Fibroblast of lung (primary cell): ENCODE measurements around the gene CA9. TPM values are rescaled to one million over a fixed set of nuclear protein-coding genes. Genes with fewer than 3 reads are reported as not detected.

Experiments used
- DNase-seq, 2 donors: peaks; one replicate each; pipeline versions ENCODE4 v3.0.0 to v3.0.0-alpha.2; 2010; ENCODE audit warnings: low read depth in 2 of 2
- H2AFZ ChIP-seq: 2 replicates; pipeline ENCODE4 v1.5.1; 2012; ENCODE audit warnings: low read length, control low read depth, inconsistent platforms
- H3K27ac ChIP-seq: 2 replicates; pipeline ENCODE4 v1.5.1; 2011; ENCODE audit warnings: low read length, control low read depth; ENCODE audit not compliant: insufficient read depth
- H3K27me3 ChIP-seq: 2 replicates; pipeline ENCODE4 v1.5.1; 2011; ENCODE audit warnings: mild to moderate bottlenecking, low read length; ENCODE audit not compliant: control insufficient read depth, insufficient read depth
- H3K36me3 ChIP-seq: 2 replicates; pipeline ENCODE4 v1.5.1; 2011; ENCODE audit warnings: low read length; ENCODE audit not compliant: control insufficient read depth, insufficient read depth
- H3K4me1 ChIP-seq: 2 replicates; pipeline ENCODE4 v1.5.1; 2011; ENCODE audit warnings: low read length; ENCODE audit not compliant: control insufficient read depth, insufficient read depth; ENCODE audit errors: extremely low read depth
- H3K4me2 ChIP-seq: 2 replicates; pipeline ENCODE4 v1.5.1; 2011; ENCODE audit warnings: low read length, control low read depth; ENCODE audit not compliant: insufficient read depth; ENCODE audit errors: extremely low read depth
- H3K4me3 ChIP-seq, 4 experiments: fragments of 200-600 bp in 1 of 4; sonication (generic) in 1 of 4; replicated peaks in 1 of 4; 2 replicates each; pipeline ENCODE4 v1.5.1; 2011 to 2016; ENCODE audit warnings: low read length in 4 of 4, low read depth in 3 of 4, mild to moderate bottlenecking in 3 of 4, control low read depth in 2 of 4, inconsistent platforms in 1 of 4, mixed read lengths in 1 of 4; ENCODE audit not compliant: insufficient read depth in 1 of 4; ENCODE audit errors: control extremely low read depth in 1 of 4
- H3K79me2 ChIP-seq: 2 replicates; pipeline ENCODE4 v1.5.1; 2012; ENCODE audit warnings: mild to moderate bottlenecking, low read length, inconsistent platforms; ENCODE audit not compliant: control insufficient read depth, insufficient read depth
- H3K9ac ChIP-seq: 2 replicates; pipeline ENCODE4 v1.5.1; 2011; ENCODE audit warnings: mild to moderate bottlenecking, low read length, control low read depth; ENCODE audit not compliant: insufficient read depth
- H3K9me3 ChIP-seq: 2 replicates; pipeline ENCODE4 v1.5.1; 2012; ENCODE audit warnings: low read depth, low read length; ENCODE audit not compliant: control insufficient read depth, insufficient read depth
- H4K20me1 ChIP-seq: 2 replicates; pipeline ENCODE4 v1.5.1; 2011; ENCODE audit warnings: low read length; ENCODE audit not compliant: control insufficient read depth, insufficient read depth; ENCODE audit errors: extremely low read depth
- CTCF ChIP-seq, 2 donors: IDR thresholded peaks in 1 of 2; conservative IDR thresholded peaks in 1 of 2; 1 replicate in 1 of 2; 2 replicates in 1 of 2; pipeline ENCODE4 v1.5.1; 2011 to 2012; ENCODE audit warnings: low read length in 2 of 2, control low read depth in 1 of 2, inconsistent platforms in 1 of 2, low read depth in 1 of 2, mild to moderate bottlenecking in 1 of 2
- EZH2 ChIP-seq: IDR thresholded peaks from 2 replicates; pipeline ENCODE4 v1.5.1; 2012; ENCODE audit warnings: low read length, control low read depth, mild to moderate bottlenecking; ENCODE audit errors: missing control alignments
- polyA plus RNA-seq, 2 donors: library from polyadenylated mRNA; depleted of rRNA in 1 of 2; stranded (reverse) in 1 of 2; unstranded in 1 of 2; fragments of >200 nt; gene quantifications; 2 replicates each; pipeline ENCODE4 v1.2.1, GENCODE V29; 2011 to 2012; ENCODE audit warnings: missing spikeins in 1 of 2
- total RNA-seq: library from RNA; depleted of rRNA; stranded (reverse); fragments of >200 nt; gene quantifications from 2 replicates; pipeline ENCODE4 v1.2.1, GENCODE V29; 2014

Gene CA9
- total and polyA plus RNA-seq, 2 donors (not counting 1 experiment from before 2014, with no cell fraction given): 0.17 to 0.59 TPM

- H4K20me1 ChIP-seq: peaks cover 2% of the 10 kb centered on the region
These were observed 14.3 kb downstream of the CA9 start for GRCh38 chr9:35687972-35688557.

DNA sequence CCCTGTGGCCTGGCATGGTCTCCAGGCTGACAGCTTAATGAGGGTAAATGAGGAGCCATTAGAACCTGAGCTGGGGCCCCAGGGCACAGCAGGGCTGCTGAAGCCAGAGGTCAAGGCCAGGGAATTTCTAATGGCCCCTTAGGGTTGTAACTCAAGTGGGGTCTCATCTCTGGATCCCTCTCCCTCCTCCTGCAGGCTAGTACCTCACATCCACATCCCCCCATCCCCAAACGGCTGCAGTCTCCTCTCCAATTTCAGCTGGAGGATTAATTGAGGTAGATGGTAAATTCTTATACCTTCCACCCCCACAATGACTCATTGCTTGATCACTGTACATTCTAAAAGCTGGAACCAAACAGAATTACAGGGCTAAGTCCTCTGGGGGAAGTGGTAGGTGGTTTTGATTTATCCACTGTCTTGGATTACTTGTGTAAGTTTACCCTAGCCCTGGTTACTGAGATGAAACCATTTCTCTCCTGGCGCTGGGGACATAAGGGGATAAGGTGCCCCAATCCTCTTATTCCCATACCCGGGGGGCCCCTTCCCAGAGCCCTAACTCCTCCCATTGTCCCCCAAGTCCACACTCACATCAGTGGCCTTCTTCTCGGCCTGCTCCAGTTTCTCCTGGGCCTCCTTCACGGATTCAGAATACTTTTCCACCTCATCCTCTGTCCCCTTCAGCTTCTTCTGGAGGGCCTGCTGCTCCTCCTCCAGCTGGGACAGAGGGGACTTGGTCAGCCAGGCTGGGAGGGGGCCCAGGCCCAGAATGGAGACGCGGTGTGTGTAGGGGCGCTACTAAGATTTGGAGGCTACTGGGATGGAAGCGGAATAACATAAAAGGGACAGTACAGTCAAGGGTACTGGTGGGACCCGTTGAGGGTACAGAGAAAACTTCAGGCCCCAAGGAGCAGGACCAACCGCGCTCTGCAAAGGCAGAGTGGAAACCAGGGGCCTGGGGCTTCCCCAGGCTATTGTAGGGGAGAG is 15.1 kb downstream of the CA9 start:
- DNase-seq: peak; percentile 79 to 86
- peaks cover 29% of the 10 kb centered on the region for H3K4me1 ChIP-seq
- no peaks in the 10 kb centered on the region for H3K27me3 ChIP-seq
- H3K9me3 ChIP-seq: no peaks in the 10 kb centered on the region
- H3K36me3 ChIP-seq: peaks cover 25% of the 10 kb centered on the region
- peak overlapping the region; percentile 73 for H3K9ac ChIP-seq
- H3K27ac ChIP-seq: peak overlapping the region; percentile 84
- H3K79me2 ChIP-seq: peaks cover 52% of the 10 kb centered on the region
- TF ChIP-seq CTCF (conservative IDR thresholded peaks at IDR 0.05 in 1 of 2, IDR thresholded peaks at IDR 0.05 in 1 of 2; ENCODE audit: low read depth in 1 of 2, low read length in 2 of 2): no peak
- TF ChIP-seq EZH2: no peak
- no peak overlapping the region for H2AFZ ChIP-seq
- H3K4me2 ChIP-seq: peak overlapping the region; percentile 99
- H3K4me3 ChIP-seq: peak overlapping the region; percentile 57 to 99 (median 67)
- peaks cover 2% of the 10 kb centered on the region for H4K20me1 ChIP-seq

More at GRCh38 chr9:35687972-35688557, 14.3 kb downstream of the CA9 start:
- DNase-seq: peak in 1 of 2 donors; percentile 19
- Histone ChIP-seq H3K4me2 (peak overlapping the region; percentile 99), H3K4me3 (peak overlapping the region; percentile 57 to 99 (median 67)), H2AFZ (no peak overlapping the region), H3K27ac (peak overlapping the region; percentile 84), H3K79me2 (peaks cover 52% of the 10 kb centered on the region), H3K9ac (peak overlapping the region; percentile 73), H3K27me3 (no peaks in the 10 kb centered on the region), H3K9me3 (no peaks in the 10 kb centered on the region), H3K36me3 (peaks cover 23% of the 10 kb centered on the region), H3K4me1 (peaks cover 29% of the 10 kb centered on the region)
- no peak for TF ChIP-seq CTCF (conservative IDR thresholded peaks at IDR 0.05 in 1 of 2, IDR thresholded peaks at IDR 0.05 in 1 of 2; ENCODE audit: low read depth in 1 of 2, low read length in 2 of 2)
- TF ChIP-seq EZH2: no peak
